Neural progenitor cell (in vitro differentiated cells): ENCODE measurements around the gene CIAPIN1.

Source experiments
- EZH2 ChIP-seq: fragments of 200-600 bp; sonication (generic); IDR thresholded peaks from 2 replicates; pipeline ENCODE4 v1.6.1; 2017; ENCODE audit warnings: antibody characterized with exemption, mild to moderate bottlenecking, moderate library complexity
- TF ChIP-seq, protein P1 (sequence below): fragments of 200-600 bp; sonication (generic); IDR thresholded peaks from 2 replicates; pipeline ENCODE4 v1.5.1; 2017; ENCODE audit warnings: antibody characterized with exemption, mild to moderate bottlenecking

DNA sequence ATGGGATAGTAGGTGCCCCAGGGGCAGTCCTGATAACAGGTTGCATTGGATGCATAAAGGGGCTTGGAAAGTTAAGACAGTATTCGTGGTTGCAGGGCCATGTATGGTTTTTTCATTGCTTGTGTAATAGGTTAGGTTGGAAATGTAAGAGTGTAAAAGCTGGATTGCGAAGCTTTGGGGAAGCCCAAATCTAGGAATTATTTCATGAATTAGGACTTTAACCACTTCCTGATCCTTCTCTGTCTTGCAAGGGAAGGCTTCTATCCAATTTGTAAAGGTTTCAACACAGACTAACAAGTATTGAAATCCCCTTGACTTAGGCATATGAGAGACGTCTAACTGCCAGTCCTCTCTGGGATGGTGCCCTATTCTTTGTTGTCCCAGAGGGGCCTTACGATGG lies 50.4 kb downstream of the CIAPIN1 start:
- TF ChIP-seq, protein P1, sequence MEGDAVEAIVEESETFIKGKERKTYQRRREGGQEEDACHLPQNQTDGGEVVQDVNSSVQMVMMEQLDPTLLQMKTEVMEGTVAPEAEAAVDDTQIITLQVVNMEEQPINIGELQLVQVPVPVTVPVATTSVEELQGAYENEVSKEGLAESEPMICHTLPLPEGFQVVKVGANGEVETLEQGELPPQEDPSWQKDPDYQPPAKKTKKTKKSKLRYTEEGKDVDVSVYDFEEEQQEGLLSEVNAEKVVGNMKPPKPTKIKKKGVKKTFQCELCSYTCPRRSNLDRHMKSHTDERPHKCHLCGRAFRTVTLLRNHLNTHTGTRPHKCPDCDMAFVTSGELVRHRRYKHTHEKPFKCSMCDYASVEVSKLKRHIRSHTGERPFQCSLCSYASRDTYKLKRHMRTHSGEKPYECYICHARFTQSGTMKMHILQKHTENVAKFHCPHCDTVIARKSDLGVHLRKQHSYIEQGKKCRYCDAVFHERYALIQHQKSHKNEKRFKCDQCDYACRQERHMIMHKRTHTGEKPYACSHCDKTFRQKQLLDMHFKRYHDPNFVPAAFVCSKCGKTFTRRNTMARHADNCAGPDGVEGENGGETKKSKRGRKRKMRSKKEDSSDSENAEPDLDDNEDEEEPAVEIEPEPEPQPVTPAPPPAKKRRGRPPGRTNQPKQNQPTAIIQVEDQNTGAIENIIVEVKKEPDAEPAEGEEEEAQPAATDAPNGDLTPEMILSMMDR = no peak
- TF ChIP-seq EZH2 = no peak
